SK-N-MC (cell line): Measurements from ENCODE around the gene ELMO2.

ENCODE experiments used
- EZH2 ChIP-seq: fragments of 200-600 bp; sonication (generic); IDR thresholded peaks from one replicate; pipeline ENCODE4 v1.6.1; 2017; ENCODE audit warnings: antibody characterized with exemption
- FOXP2 ChIP-seq: optimal IDR thresholded peaks from 2 replicates; pipeline ENCODE3; 2011; ENCODE audit warnings: mild to moderate bottlenecking, moderate library complexity; ENCODE audit not compliant: insufficient read depth; ENCODE audit errors: extremely low read length, control extremely low read depth
- POLR2AphosphoS5 ChIP-seq: IDR thresholded peaks from 2 replicates; pipeline ENCODE4 v1.6.1; 2012; ENCODE audit warnings: mild to moderate bottlenecking, low read depth, low read length, borderline replicate concordance

- TF ChIP-seq FOXP2 (no peak), EZH2 (no peak), POLR2AphosphoS5 (no peak)
These were observed 17.6 kb upstream of the ELMO2 start for GRCh38 chr20:46423882-46424482.
